K562 (cell line): ENCODE results near the gene SLC9B1. TPM values are rescaled to one million over a fixed set of nuclear protein-coding genes. Genes with fewer than 3 reads are reported as not detected.

Source experiments
- ARID4B ChIP-seq: sonication (generic); formaldehyde crosslinking; IDR thresholded peaks from 2 replicates; pipeline ENCODE4 v1.8.0; 2022; ENCODE audit warnings: mild to moderate bottlenecking, missing genetic modification reagents
- CTBP1 ChIP-seq: fragments of 450-650 bp; IDR thresholded peaks from 2 replicates; pipeline ENCODE4 v1.6.1; 2016; ENCODE audit warnings: borderline replicate concordance
- CXXC5 ChIP-seq: fragments of 250-450 bp; sonication (Bioruptor Pico); IDR thresholded peaks from 2 replicates; pipeline ENCODE4 v1.8.0; 2022; ENCODE audit warnings: inconsistent platforms, mild to moderate bottlenecking, moderate library complexity
- E2F8 ChIP-seq: fragments of 450-650 bp; IDR thresholded peaks from 2 replicates; pipeline ENCODE4 v1.7.1; 2018; ENCODE audit warnings: mild to moderate bottlenecking, low read depth; ENCODE audit not compliant: partially characterized antibody
- JUN ChIP-seq, 2 experiments: sonication (generic) in 1 of 2; formaldehyde crosslinking in 1 of 2; IDR thresholded peaks; 2 replicates each; pipeline versions ENCODE4 v1.6.1 to v1.8.0; 2012 to 2022; ENCODE audit warnings: borderline replicate concordance in 2 of 2, mild to moderate bottlenecking in 2 of 2, improper control_type of control experiment in 1 of 2, low read depth in 1 of 2, low read length in 1 of 2, missing genetic modification reagents in 1 of 2
- KAT7 ChIP-seq: sonication (generic); formaldehyde crosslinking; IDR thresholded peaks from 2 replicates; pipeline ENCODE4 v1.8.0; 2022; ENCODE audit warnings: missing genetic modification reagents, mild to moderate bottlenecking, borderline replicate concordance
- KDM5B ChIP-seq: fragments of 200-600 bp; sonication (generic); IDR thresholded peaks from 2 replicates; pipeline ENCODE4 v1.6.1; 2012; ENCODE audit warnings: low read depth, mild to moderate bottlenecking, moderate library complexity, low read length, control low read depth, inconsistent platforms; ENCODE audit not compliant: insufficient replicate concordance
- NFRKB ChIP-seq: fragments of 450-650 bp; IDR thresholded peaks from 2 replicates; pipeline ENCODE4 v1.6.1; 2016; ENCODE audit warnings: low read depth
- NONO ChIP-seq, 2 experiments: fragments of 200-400 bp in 1 of 2; fragments of 450-650 bp in 1 of 2; formaldehyde crosslinking in 1 of 2; IDR thresholded peaks; 2 replicates each; pipeline ENCODE4 v1.6.1; 2017; ENCODE audit warnings: low read depth in 2 of 2, mild to moderate bottlenecking in 2 of 2, moderate library complexity in 2 of 2, low read length in 1 of 2
- PHF8 ChIP-seq: fragments of 200-600 bp; sonication (generic); IDR thresholded peaks from 2 replicates; pipeline ENCODE4 v1.6.1; 2012; ENCODE audit warnings: mixed run types, mild to moderate bottlenecking, inconsistent platforms, low read length, moderate library complexity, borderline replicate concordance
- PML ChIP-seq: IDR thresholded peaks from 2 replicates; pipeline ENCODE4 v1.6.1; 2012; ENCODE audit warnings: low read length, inconsistent platforms
- POLR2A ChIP-seq: fragments of 450-650 bp; conservative IDR thresholded peaks from 2 replicates; pipeline ENCODE4 v1.6.1; 2016
- SMARCE1 ChIP-seq: fragments of 450-650 bp; IDR thresholded peaks from 2 replicates; pipeline ENCODE4 v1.7.1; 2016; ENCODE audit warnings: mild to moderate bottlenecking
- TBP ChIP-seq: optimal IDR thresholded peaks from 2 replicates; pipeline ENCODE3; 2011; ENCODE audit warnings: low read depth, low read length, improper control_type of control experiment
- ZBTB49 ChIP-seq: sonication (generic); formaldehyde crosslinking; IDR thresholded peaks from 2 replicates; pipeline ENCODE4 v1.8.0; 2022; ENCODE audit warnings: missing genetic modification reagents, mild to moderate bottlenecking, borderline replicate concordance
- polyA plus RNA-seq, 8 experiments: library from polyadenylated mRNA; depleted of rRNA in 4 of 8; stranded (reverse) in 5 of 8; unstranded in 3 of 8; fragments of >200 nt; fragmentation: Nextera tagmentation in 2 of 8; fragmentation: Illumina TruSeq in 1 of 8; extraction: Ambion mirVana in 2 of 8; extraction: Trizol in 1 of 8; gene quantifications; 2 replicates each; pipeline versions ENCODE4 v1.2.1 to v1.2.3, GENCODE V29; 2011 to 2014; ENCODE audit warnings: inconsistent platforms in 1 of 8, missing spikeins in 1 of 8
- total RNA-seq, 7 experiments: library from RNA; depleted of rRNA in 6 of 7; stranded (reverse); fragments of >200 nt in 6 of 7; fragmentation: Illumina TruSeq in 2 of 7; extraction: Trizol in 2 of 7; gene quantifications; 2 replicates each; pipeline versions ENCODE4 v1.2.1 to v1.2.3, GENCODE V29; 2011 to 2021; ENCODE audit warnings: low replicate concordance in 1 of 7

SLC9B1 gene
- total and polyA plus RNA-seq, 9 of the 15 experiments (the other 6 are each of a cell fraction or from before 2014, with no cell fraction given), result 0.21 to 1.3 (median 0.51) TPM

GRCh38 chr4:103019308-103020124 is at the start of gene SLC9B1 (continued):
- TF ChIP-seq E2F8, result peak; percentile 72
- TF ChIP-seq PHF8, result peak; percentile 81; the same call in 1 of the 2 replicates
- TF ChIP-seq CTBP1, result peak; percentile 82; the same call in 1 of the 2 replicates
- no peak; the same call in 1 of the 2 replicates for TF ChIP-seq NFRKB
- peak; percentile 89 for TF ChIP-seq POLR2A
- peak; percentile 86 for TF ChIP-seq PML
- peak; percentile 68 for TF ChIP-seq TBP
- peak; percentile 78 for TF ChIP-seq KDM5B
- peak; percentile 55; the same call in 1 of the 2 replicates for TF ChIP-seq SMARCE1
- 0 out of 2 replicates have a peak, but pooled peaks have one; percentile 83 for TF ChIP-seq KAT7 (CRISPR knock-in tag)
- TF ChIP-seq ZBTB49, result no peak
- TF ChIP-seq CXXC5, result peak; percentile 93
- TF ChIP-seq JUN (IDR thresholded peaks at IDR 0.05; ENCODE audit: borderline replicate concordance, low read depth, low read length), result peak; percentile 56; the same call in 1 of the 2 replicates
- TF ChIP-seq JUN (CRISPR knock-in tag; IDR thresholded peaks at IDR 0.05; ENCODE audit: borderline replicate concordance), result no peak
- TF ChIP-seq ARID4B (CRISPR knock-in tag), result 0 out of 2 replicates have a peak, but pooled peaks have one; percentile 78
- TF ChIP-seq NONO (IDR thresholded peaks at IDR 0.05; ENCODE audit: low read depth in 2 of 2, low read length in 1 of 2), result peak in 1 of 2 experiments; percentile 50; a peak in 1 of 4 replicates
